Type B pancreatic cell (in vitro differentiated cells): ENCODE results near the gene TMEM184B. TPM values are rescaled to one million over a fixed set of nuclear protein-coding genes. Genes with fewer than 3 reads are reported as not detected.

ENCODE experiments used
- DNase-seq: peaks from one replicate; pipeline ENCODE4 v3.0.0; 2021; ENCODE audit warnings: mixed read lengths; ENCODE audit not compliant: unreplicated experiment; ENCODE audit errors: extremely low spot score
- H3K27ac Mint-ChIP-seq: 2 replicates; pipeline ENCODE4 v1.8.0; 2021; ENCODE audit warnings: mild to moderate bottlenecking, mixed read lengths
- H3K27me3 Mint-ChIP-seq: 2 replicates; pipeline ENCODE4 v1.8.0; 2021; ENCODE audit warnings: mixed read lengths
- H3K36me3 Mint-ChIP-seq: 2 replicates; pipeline ENCODE4 v1.8.0; 2021; ENCODE audit warnings: mixed read lengths
- H3K4me1 Mint-ChIP-seq: one replicate; pipeline ENCODE4 v1.8.0; 2021; ENCODE audit warnings: mixed read lengths; ENCODE audit not compliant: unreplicated experiment
- H3K4me3 Mint-ChIP-seq: 2 replicates; pipeline ENCODE4 v1.8.0; 2021; ENCODE audit warnings: mild to moderate bottlenecking, mixed read lengths
- H3K9me3 Mint-ChIP-seq: 2 replicates; pipeline ENCODE4 v1.8.0; 2021; ENCODE audit warnings: mixed read lengths
- total RNA-seq: library from RNA; stranded (reverse); gene quantifications from 2 replicates; pipeline ENCODE4 v1.2.1, GENCODE V29; 2021; ENCODE audit warnings: low replicate concordance
- TF ChIP-seq, protein P1 (sequence below): fragments of 200-600 bp; sonication (generic); conservative IDR thresholded peaks from 2 replicates; pipeline ENCODE4 v1.5.0; 2021; ENCODE audit warnings: antibody characterized with exemption, mild to moderate bottlenecking

TMEM184B gene
- total RNA-seq, 1 donor from 2014 or later: 66.7 TPM

GRCh38 chr22:38189104-38189503 is 83.7 kb downstream of the TMEM184B start:
- H3K4me1 Mint-ChIP-seq: peaks cover 15% of the 10 kb centered on the region
- no peak overlapping the region for H3K4me3 Mint-ChIP-seq
- no peaks in the 10 kb centered on the region for H3K27me3 Mint-ChIP-seq
- H3K9me3 Mint-ChIP-seq: no peaks in the 10 kb centered on the region
- no peak for DNase-seq
- H3K36me3 Mint-ChIP-seq: no peaks in the 10 kb centered on the region
- no peak overlapping the region for H3K27ac Mint-ChIP-seq
- TF ChIP-seq, protein P1, sequence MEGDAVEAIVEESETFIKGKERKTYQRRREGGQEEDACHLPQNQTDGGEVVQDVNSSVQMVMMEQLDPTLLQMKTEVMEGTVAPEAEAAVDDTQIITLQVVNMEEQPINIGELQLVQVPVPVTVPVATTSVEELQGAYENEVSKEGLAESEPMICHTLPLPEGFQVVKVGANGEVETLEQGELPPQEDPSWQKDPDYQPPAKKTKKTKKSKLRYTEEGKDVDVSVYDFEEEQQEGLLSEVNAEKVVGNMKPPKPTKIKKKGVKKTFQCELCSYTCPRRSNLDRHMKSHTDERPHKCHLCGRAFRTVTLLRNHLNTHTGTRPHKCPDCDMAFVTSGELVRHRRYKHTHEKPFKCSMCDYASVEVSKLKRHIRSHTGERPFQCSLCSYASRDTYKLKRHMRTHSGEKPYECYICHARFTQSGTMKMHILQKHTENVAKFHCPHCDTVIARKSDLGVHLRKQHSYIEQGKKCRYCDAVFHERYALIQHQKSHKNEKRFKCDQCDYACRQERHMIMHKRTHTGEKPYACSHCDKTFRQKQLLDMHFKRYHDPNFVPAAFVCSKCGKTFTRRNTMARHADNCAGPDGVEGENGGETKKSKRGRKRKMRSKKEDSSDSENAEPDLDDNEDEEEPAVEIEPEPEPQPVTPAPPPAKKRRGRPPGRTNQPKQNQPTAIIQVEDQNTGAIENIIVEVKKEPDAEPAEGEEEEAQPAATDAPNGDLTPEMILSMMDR: no peak

- H3K4me1 Mint-ChIP-seq: peaks cover 15% of the 10 kb centered on the region
- H3K36me3 Mint-ChIP-seq: no peaks in the 10 kb centered on the region
- DNase-seq: no peak
- no peaks in the 10 kb centered on the region for H3K9me3 Mint-ChIP-seq
- no peak overlapping the region for H3K27ac Mint-ChIP-seq
- TF ChIP-seq, protein P1: no peak
- H3K27me3 Mint-ChIP-seq: no peaks in the 10 kb centered on the region
- no peak overlapping the region for H3K4me3 Mint-ChIP-seq
Measured at GRCh38 chr22:38187413-38188212, 85.2 kb downstream of the TMEM184B start.

DNA sequence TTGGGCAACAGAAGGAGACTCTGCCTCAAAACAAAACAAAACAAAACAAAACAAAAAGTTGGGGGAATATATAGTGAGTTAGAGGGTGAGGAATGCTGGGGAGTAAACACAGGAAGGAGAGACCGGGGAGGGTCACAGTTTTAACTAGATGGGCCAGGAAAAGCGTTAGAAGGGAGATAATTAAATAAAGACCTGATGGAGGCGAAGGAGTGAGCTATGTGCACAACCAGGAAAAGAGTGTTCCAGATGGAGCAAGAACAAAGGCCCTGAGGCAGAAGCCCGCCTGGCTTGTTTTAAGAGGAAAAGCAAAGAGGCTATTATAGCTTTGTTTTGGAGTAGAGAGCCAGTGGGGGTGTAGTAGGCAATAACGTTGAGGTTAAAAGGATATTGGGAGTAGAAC is 86.4 kb downstream of the TMEM184B start:
- no peaks in the 10 kb centered on the region for H3K36me3 Mint-ChIP-seq
- H3K27ac Mint-ChIP-seq: no peak overlapping the region
- no peaks in the 10 kb centered on the region for H3K9me3 Mint-ChIP-seq
- TF ChIP-seq, protein P1: no peak
- no peaks in the 10 kb centered on the region for H3K27me3 Mint-ChIP-seq
- no peak overlapping the region for H3K4me3 Mint-ChIP-seq
- no peak for DNase-seq
- H3K4me1 Mint-ChIP-seq: peaks cover 11% of the 10 kb centered on the region

- no peak overlapping the region for H3K4me3 Mint-ChIP-seq
- TF ChIP-seq, protein P1: no peak
- peaks cover 23% of the 10 kb centered on the region for H3K4me1 Mint-ChIP-seq
- no peak overlapping the region for H3K27ac Mint-ChIP-seq
- no peaks in the 10 kb centered on the region for H3K36me3 Mint-ChIP-seq
- no peak for DNase-seq
- H3K9me3 Mint-ChIP-seq: no peaks in the 10 kb centered on the region
- no peaks in the 10 kb centered on the region for H3K27me3 Mint-ChIP-seq
Measured at GRCh38 chr22:38184788-38185187, 88.0 kb downstream of the TMEM184B start.

DNA sequence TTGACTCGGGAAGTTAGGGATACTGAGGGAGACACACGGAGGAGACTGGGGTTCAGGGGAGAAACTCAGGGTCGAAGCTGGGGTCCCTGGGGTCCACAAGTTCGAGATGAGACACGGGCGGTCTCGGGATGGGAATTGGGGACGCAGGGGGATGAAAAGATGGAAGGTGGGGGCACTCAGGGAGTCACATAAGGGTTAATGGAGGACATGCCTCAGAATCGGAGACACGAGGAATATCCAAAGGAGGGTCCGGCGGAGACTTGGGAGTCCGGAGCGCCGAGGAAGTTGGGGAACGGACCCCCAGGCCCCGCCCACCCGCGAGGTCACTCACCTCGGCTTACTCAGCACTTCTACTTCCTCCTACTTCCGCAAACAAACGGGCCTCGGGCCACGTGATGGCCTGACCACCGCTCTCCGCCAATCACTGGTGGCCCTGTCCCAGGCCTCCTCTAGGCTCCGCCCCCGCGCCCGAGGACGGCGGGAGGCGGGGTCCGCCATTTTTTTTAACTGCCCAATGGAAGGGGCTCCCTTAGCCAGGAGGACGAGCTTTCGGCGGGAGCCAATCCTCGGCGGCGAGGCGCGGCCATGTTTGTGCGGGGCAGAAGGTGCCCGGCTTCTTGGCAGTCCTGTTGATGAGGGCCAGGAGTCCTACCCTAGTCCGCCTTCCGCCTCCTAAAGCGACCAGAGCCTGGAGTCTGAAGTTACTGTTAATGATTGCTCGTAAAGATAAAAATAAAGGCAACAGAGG is 91.2 kb downstream of the TMEM184B start, which contains the start of gene PLA2G6:
Gene PLA2G6, minus strand, starts transcription at position 378 of the 748 bp plus-strand sequence. CDS start 12,404 bp downstream, outside the sequence.
- TF ChIP-seq, protein P1: no peak
- H3K9me3 Mint-ChIP-seq: peaks cover 3% of the 10 kb centered on the region
- peak; percentile 99 for DNase-seq
- H3K27ac Mint-ChIP-seq: peak within 1 kb of the TSS; percentile 100
- H3K4me3 Mint-ChIP-seq: peak within 1 kb of the TSS; percentile 96
- H3K27me3 Mint-ChIP-seq: no peaks in the 10 kb centered on the region
- H3K36me3 Mint-ChIP-seq: peaks cover 3% of the 10 kb centered on the region
- peaks cover 34% of the 10 kb centered on the region for H3K4me1 Mint-ChIP-seq
